ENCODE results near the gene SERPIND1. TPM values are rescaled to one million over a fixed set of nuclear protein-coding genes. Genes with fewer than 3 reads are reported as not detected.

SERPIND1 gene
- total RNA-seq, 1 experiment from 2014 or later = 0.19 TPM

DNA sequence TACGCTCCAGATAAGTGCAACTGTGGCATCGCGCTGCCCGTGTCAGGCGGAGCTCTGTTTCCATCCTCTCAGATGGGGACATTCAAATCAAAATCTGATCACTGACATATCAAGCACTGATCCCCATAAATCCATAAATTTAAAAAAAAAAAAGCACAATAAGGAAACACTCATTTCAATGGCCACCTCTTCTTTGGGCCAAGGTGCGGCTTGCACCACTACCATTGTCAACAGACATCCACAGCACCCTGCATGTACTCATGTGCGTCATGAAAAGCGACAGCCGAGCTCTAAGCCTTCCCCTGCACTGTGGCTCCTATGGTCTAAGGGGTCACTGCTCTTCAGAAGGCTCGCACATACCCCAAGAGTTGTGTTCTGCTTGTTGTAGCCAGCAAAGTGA, 26.7 kb upstream of the SERPIND1 start:
- BruUV-seq (replicated peaks) = no TSS peak
- intact Hi-C loops (cut with micrococcal nuclease; ENCODE audit: unreplicated experiment) = no loop called here
- DNase-seq (ENCODE audit: low spot score) = no peak
- H3K36me3 ChIP-seq (ENCODE audit: insufficient read depth, low read length, poor library complexity, severe bottlenecking) = peaks cover 1% of the 10 kb centered on the region
- no peak overlapping the region for H3K4me3 ChIP-seq (ENCODE audit: low read depth, low read length, poor library complexity, severe bottlenecking)
- CTCF ChIA-PET = interaction anchor here (0.7 kb wide), 1 partner anchor 8 kb away, joined by 5 read pairs; no protein-coding TSS in a partner anchor
- H3K4me1 ChIP-seq (ENCODE audit: insufficient read depth, low read length, poor library complexity, severe bottlenecking) = no peaks in the 10 kb centered on the region
- H3K9me3 ChIP-seq (ENCODE audit: low read depth, low read length, poor library complexity, severe bottlenecking) = no peaks in the 10 kb centered on the region
- POLR2A ChIA-PET (ENCODE audit: low non-redundant PET) = no interaction called here
- H3K27me3 ChIP-seq (replicated peaks; ENCODE audit: insufficient read depth, low read depth, low read length, poor library complexity) = no peaks in the 10 kb centered on the region
- no peak overlapping the region for H3K27ac ChIP-seq (ENCODE audit: low read depth, low read length, poor library complexity, severe bottlenecking)
- TF ChIP-seq, protein P1, sequence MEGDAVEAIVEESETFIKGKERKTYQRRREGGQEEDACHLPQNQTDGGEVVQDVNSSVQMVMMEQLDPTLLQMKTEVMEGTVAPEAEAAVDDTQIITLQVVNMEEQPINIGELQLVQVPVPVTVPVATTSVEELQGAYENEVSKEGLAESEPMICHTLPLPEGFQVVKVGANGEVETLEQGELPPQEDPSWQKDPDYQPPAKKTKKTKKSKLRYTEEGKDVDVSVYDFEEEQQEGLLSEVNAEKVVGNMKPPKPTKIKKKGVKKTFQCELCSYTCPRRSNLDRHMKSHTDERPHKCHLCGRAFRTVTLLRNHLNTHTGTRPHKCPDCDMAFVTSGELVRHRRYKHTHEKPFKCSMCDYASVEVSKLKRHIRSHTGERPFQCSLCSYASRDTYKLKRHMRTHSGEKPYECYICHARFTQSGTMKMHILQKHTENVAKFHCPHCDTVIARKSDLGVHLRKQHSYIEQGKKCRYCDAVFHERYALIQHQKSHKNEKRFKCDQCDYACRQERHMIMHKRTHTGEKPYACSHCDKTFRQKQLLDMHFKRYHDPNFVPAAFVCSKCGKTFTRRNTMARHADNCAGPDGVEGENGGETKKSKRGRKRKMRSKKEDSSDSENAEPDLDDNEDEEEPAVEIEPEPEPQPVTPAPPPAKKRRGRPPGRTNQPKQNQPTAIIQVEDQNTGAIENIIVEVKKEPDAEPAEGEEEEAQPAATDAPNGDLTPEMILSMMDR (conservative IDR thresholded peaks at IDR 0.05; ENCODE audit: low read depth, low read length) = no peak
- no peak for TF ChIP-seq EZH2 (IDR thresholded peaks at IDR 0.05; ENCODE audit: borderline replicate concordance, low read depth, low read length, poor library complexity, severe bottlenecking)

DNA sequence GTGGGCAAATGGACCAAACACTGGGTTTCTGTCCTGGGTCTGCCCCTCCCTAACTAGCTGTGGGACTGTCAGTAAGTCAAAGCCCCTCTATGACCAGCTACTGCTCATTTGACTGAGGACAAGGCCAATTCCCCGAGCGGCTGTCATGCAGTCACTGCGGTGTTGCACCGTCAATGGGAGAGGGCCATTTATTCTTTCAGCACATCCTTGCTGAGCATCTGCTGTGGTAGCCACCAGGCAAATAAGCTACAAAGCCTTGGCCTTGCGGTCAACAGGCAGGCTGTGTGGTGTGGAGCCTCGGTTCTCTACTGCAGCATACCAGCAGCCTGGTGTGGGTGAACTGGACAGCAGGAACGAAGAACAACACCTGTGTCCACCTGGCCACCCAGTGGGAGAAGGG, 25.8 kb upstream of the SERPIND1 start:
- Histone ChIP-seq H3K4me3 (ENCODE audit: low read depth, low read length, poor library complexity, severe bottlenecking) (no peak overlapping the region), H3K27ac (ENCODE audit: low read depth, low read length, poor library complexity, severe bottlenecking) (no peak overlapping the region), H3K27me3 (replicated peaks; ENCODE audit: insufficient read depth, low read depth, low read length, poor library complexity) (no peaks in the 10 kb centered on the region), H3K9me3 (ENCODE audit: low read depth, low read length, poor library complexity, severe bottlenecking) (no peaks in the 10 kb centered on the region), H3K4me1 (ENCODE audit: insufficient read depth, low read length, poor library complexity, severe bottlenecking) (no peaks in the 10 kb centered on the region), H3K36me3 (ENCODE audit: insufficient read depth, low read length, poor library complexity, severe bottlenecking) (peaks cover 5% of the 10 kb centered on the region)
- intact Hi-C loops (cut with micrococcal nuclease; ENCODE audit: unreplicated experiment) = no loop called here
- POLR2A ChIA-PET (ENCODE audit: low non-redundant PET) = no interaction called here
- no peak for TF ChIP-seq EZH2 (IDR thresholded peaks at IDR 0.05; ENCODE audit: borderline replicate concordance, low read depth, low read length, poor library complexity, severe bottlenecking)
- TF ChIP-seq, protein P1 (conservative IDR thresholded peaks at IDR 0.05; ENCODE audit: low read depth, low read length) = no peak
- CTCF ChIA-PET = no interaction called here
- no TSS peak for BruUV-seq (replicated peaks)
- no peak for DNase-seq (ENCODE audit: low spot score)

DNA sequence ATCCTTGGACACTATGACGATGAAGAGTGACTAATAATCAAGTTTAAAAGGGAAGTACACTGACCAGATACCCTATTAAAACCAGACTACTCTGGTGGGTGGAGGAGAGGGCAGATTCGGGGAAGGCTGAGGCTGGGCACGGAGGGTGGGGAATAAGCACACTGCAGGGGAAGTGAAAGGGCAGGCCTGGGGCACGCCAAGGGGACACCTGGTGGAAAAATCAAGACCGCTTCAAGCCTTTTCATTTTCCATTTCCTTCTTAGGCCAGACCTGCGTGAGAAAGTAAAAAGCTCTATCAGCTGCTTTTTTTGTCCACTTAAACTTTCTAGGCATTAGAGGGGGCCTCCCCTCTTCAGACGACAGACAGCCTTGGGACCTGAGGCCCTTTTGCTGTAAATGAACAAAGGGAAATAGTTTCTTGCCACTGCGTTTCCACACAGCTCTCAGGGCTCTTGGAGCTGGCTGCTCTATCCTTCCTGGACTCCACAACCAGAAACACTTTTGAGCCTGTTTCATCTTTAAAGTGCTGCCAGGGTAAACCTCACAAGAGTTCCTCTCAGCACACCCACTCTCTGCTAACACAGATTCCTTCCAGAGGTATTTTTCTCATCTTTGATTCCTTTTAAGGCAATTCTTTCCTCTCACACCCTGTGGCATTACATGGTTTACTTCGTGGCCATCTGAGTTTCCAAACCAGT, 25.0 kb upstream of the SERPIND1 start:
- H3K27ac ChIP-seq (ENCODE audit: low read depth, low read length, poor library complexity, severe bottlenecking) = no peak overlapping the region
- no peak overlapping the region for H3K4me3 ChIP-seq (ENCODE audit: low read depth, low read length, poor library complexity, severe bottlenecking)
- H3K36me3 ChIP-seq (ENCODE audit: insufficient read depth, low read length, poor library complexity, severe bottlenecking) = peaks cover 5% of the 10 kb centered on the region
- no peaks in the 10 kb centered on the region for H3K9me3 ChIP-seq (ENCODE audit: low read depth, low read length, poor library complexity, severe bottlenecking)
- CTCF ChIA-PET = no interaction called here
- no peak for DNase-seq (ENCODE audit: low spot score)
- intact Hi-C loops (cut with micrococcal nuclease; ENCODE audit: unreplicated experiment) = no loop called here
- no peak for TF ChIP-seq EZH2 (IDR thresholded peaks at IDR 0.05; ENCODE audit: borderline replicate concordance, low read depth, low read length, poor library complexity, severe bottlenecking)
- TF ChIP-seq, protein P1 (conservative IDR thresholded peaks at IDR 0.05; ENCODE audit: low read depth, low read length) = no peak
- BruUV-seq (replicated peaks) = no TSS peak
- POLR2A ChIA-PET (ENCODE audit: low non-redundant PET) = no interaction called here
- no peaks in the 10 kb centered on the region for H3K27me3 ChIP-seq (replicated peaks; ENCODE audit: insufficient read depth, low read depth, low read length, poor library complexity)
- H3K4me1 ChIP-seq (ENCODE audit: insufficient read depth, low read length, poor library complexity, severe bottlenecking) = no peaks in the 10 kb centered on the region
